Stomach (tissue), 4 donors: ENCODE results near the gene SOS1.

Experiments
- CTCF ChIP-seq, 7 experiments: fragments of 450-650 bp in 4 of 7; fragments of 200-600 bp in 3 of 7; sonication (generic) in 3 of 7; IDR thresholded peaks; one replicate each; pipeline ENCODE4 v1.5.1; 2016 to 2019; ENCODE audit warnings: antibody characterized with exemption in 7 of 7, control low read depth in 2 of 7, mild to moderate bottlenecking in 1 of 7
- POLR2A ChIP-seq, 4 donors: fragments of 450-650 bp; IDR thresholded peaks; one replicate each; pipeline ENCODE4 v1.6.1; 2016; ENCODE audit warnings: antibody characterized with exemption in 4 of 4, control low read depth in 2 of 4, mild to moderate bottlenecking in 1 of 4, moderate library complexity in 1 of 4

GRCh38 chr2:39059366-39059952 is 61.4 kb downstream of the SOS1 start:
- TF ChIP-seq POLR2A (IDR thresholded peaks at IDR 0.05) (no peak), CTCF (IDR thresholded peaks at IDR 0.05) (peak in 5 of 7 experiments; percentile 32 to 76 (median 43))
